ENCODE data around the gene TUBA4A.

- TF ChIP-seq POLR2A (IDR thresholded peaks at IDR 0.05): no peak
- no peak for TF ChIP-seq CTCF (IDR thresholded peaks at IDR 0.05 in 4 of 5, conservative IDR thresholded peaks at IDR 0.05 in 1 of 5)
Observed at GRCh38 chr2:219214786-219215185, 38.9 kb downstream of the TUBA4A start.

Data from gastrocnemius medialis (tissue), 4 donors.